Smooth muscle cell of the brain vasculature (primary cell): ENCODE results near the gene EXD3.

Experiments
- DNase-seq: peaks from one replicate; pipeline ENCODE4 v3.0.0-alpha.2; 2012; ENCODE audit warnings: low read depth, low spot score

EXD3 gene

GRCh38 chr9:137306066-137306849, 116.7 kb downstream of the EXD3 start:
- DNase-seq: no peak

DNA sequence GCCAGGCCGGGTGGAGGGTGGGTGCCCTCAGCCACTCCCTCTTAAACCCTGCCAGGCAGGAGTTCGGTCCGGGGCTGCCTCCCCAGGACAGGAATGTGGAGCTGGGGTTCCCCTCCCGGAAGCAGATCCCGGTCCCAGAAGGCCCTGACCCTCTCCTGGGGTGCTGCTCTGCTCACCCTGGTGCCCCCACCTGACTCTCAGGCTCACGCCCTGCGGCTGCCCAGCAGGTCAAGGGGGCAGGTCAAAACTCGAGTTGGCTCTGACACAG, 117.2 kb downstream of the EXD3 start:
- DNase-seq: no peak

GRCh38 chr9:137305060-137305797, 117.7 kb downstream of the EXD3 start:
- DNase-seq: no peak

GRCh38 chr9:137304383-137305059, 118.4 kb downstream of the EXD3 start:
- DNase-seq: no peak

GRCh38 chr9:137303893-137304382, 119.0 kb downstream of the EXD3 start:
- DNase-seq: no peak

- DNase-seq: no peak
Observed at GRCh38 chr9:137303151-137303892, 119.6 kb downstream of the EXD3 start.

GRCh38 chr9:137302449-137303150, 120.4 kb downstream of the EXD3 start:
- no peak for DNase-seq

DNA sequence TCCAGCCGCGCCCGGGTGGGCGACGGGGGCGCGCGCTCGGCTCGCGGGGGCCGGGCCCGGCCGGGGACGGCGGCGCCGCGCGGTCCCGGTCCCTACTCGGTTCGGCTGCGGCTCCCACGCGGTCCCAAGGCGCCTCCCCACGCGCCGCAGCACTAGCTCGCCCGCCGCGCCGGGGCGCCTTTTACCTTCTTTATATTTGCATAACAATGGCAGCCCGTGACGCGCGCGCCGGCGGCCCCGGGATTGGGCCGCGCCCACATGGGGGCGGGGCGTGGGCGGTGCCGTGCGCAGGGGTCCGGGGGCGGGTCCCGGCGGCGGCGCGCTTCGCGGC, 120.9 kb downstream of the EXD3 start, which contains the start of gene NRARP:
NRARP (minus strand) TSS at position 154 of the 331 bp plus-strand sequence. CDS start 343 bp downstream, outside the sequence.
- DNase-seq: no peak

- DNase-seq: no peak
Observed at GRCh38 chr9:137301081-137301947, 121.6 kb downstream of the EXD3 start.

DNA sequence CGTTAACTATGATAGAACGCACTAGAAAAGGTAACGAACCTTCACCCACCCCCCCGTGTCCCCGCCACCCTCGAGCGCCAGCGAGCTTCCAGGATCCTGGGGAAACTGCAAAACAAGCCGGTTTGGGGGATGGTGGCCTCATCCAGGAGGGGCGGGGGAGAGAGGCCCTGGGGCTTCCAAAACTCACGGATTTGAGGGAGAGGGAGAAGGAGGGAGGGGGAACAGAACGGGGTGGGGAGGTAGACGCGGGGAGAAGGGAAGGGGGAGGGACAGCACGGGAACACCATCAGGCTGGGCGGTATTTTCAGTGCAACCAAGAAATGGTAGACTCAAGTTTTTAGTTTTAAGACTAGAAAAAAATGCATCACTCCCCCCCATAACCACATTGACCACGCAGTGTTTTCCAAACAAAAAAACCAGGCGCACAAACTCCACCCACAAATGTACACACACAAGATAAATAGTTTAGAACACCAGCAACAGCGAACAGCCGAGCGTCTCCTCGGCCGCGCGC, 122.3 kb downstream of the EXD3 start:
- no peak for DNase-seq

- DNase-seq: no peak
Observed at GRCh38 chr9:137299938-137300337, 123.0 kb downstream of the EXD3 start.

DNA sequence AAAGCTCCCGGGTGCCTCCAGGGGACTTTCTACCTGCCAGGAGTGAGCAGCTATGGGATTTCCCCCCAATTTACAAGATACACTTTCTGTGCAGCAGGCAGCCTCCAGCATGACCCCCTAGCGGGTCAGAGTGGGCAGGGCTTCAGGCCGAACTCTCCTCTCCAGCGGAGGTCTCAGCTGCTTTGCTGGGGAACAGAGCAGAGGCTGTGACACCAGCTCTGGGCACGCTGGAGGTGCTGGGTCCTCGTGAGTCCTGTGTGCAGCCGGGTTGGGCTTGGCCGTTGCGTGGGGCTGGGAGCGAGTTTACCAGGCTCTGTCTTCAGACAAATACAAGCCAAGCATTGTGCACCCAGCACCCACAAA, 123.8 kb downstream of the EXD3 start:
- no peak for DNase-seq

GRCh38 chr9:137298401-137299202, 124.4 kb downstream of the EXD3 start:
- DNase-seq: no peak

GRCh38 chr9:137297966-137298365, 125.0 kb downstream of the EXD3 start:
- DNase-seq: no peak

DNA sequence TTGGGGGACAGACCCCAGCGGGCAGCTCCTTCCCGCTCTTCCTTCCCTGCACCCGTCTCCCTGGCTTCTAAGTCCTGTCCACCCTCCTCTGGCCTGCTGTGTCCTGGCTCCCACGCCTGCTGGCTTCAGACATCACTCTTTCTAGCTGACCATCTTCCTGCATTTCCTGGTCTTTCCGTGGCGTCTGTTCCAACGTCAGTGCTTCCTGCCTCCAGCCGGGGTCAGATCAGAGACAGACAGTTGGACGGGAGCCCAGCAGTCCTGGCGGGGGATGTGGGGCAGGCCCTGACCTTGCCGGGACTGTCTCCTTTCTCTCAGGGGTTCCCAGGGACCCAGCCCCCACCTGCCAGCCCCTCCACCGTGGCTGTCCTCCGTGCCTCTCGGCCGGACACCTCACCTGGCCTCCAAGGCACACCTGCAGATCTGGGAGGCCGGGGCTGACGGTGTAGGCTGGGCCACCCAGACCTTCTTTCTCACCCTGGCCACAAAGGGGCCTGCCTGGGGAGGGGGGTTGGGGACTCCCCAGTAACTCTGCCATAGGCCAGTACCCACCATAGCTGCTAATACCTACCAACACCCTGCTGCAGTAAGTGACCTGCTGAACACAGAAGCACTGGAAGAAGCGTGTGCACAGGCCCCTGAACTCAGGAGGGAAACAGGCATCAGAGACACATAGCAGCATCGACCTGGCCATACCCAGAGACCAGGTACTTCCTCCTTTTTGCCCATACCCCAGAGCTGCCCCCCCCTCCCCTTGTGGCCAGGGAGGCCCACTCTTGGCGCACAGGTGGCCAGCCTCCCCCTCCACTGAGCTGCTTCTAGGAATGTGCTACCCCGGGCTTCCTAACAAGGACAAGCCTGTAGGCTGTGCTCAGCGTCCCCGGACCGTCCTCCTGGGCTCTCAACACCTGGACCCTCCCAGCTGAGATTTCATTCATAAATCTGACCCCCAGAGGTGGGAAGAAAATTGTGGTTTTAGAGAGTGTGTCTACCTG, 126.0 kb downstream of the EXD3 start:
- no peak for DNase-seq

DNA sequence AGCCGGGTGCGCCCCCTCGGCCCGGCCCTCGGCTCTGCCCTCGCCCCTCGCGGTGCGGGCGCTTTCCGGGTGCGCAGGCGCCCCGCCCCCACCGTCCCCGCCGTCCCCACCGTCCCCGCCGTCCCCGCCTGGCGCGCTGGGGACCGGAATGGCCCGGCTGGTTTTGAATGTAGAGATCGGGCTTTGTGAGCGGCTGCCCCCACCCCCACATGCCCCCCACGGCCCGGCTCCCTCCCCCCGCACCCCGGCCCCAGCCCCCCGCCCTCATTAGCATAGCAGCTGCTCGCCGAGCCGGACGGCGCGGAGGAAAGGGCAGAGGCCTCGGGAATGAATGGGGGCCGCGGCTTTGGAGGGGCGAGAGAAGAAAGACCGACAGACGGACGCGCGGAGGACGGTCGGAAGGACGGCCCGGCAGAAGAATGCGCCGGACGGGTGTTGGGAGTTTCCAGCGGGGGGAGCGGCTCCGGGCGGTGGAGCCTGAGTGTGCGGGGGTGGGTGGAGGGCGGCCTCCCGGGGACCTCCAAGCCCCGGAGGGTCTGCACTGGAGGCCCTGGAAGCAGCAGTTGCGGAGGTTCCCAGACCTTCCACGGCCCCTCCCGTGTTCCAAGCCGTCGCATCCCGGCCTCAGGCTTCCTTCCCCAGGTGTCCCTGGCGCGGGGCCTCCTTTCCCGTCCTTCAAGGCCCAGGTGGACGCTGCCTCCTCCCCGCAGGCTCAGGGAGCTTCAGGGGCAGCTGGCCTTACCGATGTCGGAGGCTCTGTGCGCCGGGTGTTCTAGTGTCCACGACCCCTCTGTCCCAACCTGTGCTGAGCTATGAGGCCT, 126.9 kb downstream of the EXD3 start:
- DNase-seq: no peak

DNA sequence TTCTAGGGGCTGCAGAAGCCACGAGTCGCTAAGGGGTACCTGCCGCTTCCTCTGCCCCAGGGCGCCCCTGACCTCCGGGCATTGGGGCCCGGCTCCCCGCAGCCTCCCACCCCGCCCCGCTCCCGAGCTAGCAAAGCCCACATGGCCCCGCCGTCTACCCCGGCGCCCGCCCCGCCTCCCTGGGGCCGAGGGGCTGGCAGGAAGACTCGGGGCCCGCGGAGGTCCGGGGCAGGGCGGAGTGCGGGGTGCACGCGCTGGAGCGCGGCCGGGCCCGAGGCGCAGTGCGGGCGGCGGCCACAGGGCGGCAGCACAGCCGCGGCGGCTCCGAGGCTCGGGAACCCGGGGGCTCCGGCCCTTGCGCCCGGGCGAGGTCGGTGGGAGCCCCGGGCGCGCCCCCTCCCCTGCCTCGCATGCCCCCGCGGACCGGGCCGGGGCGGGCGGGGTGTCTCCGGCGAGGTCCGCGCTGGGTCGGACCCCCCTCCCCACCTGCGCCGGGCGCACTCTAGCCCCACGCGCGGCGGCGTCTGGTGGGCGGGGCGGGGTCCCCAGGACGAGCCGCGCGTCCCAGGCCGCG, 127.6 kb downstream of the EXD3 start:
- no peak for DNase-seq
